Gastroesophageal sphincter (tissue), 4 donors: ENCODE measurements around the gene TNFRSF4. TPM values are rescaled to one million over a fixed set of nuclear protein-coding genes. Genes with fewer than 3 reads are reported as not detected.

ENCODE experiments used
- ATAC-seq: fragments of 150-250 bp; one replicate; pipeline ENCODE4 v1.9.1; 2016; ENCODE audit warnings: mild to moderate bottlenecking, moderate library complexity
- H3K27ac ChIP-seq, 4 donors: fragments of 200-600 bp; sonication (generic) in 3 of 4; 1 replicate in 3 of 4; 2 replicates in 1 of 4; pipeline ENCODE4 v1.5.1; 2016 to 2019
- H3K27me3 ChIP-seq: fragments of 200-600 bp; sonication (generic); one replicate; pipeline ENCODE4 v1.5.1; 2019
- H3K36me3 ChIP-seq, 2 donors: fragments of 200-600 bp; sonication (generic); one replicate each; pipeline ENCODE4 v1.5.1; 2019; ENCODE audit warnings: control low read depth in 1 of 2
- H3K4me1 ChIP-seq, 3 donors: fragments of 200-600 bp; sonication (generic); 1 replicate in 2 of 3; 2 replicates in 1 of 3; pipeline ENCODE4 v1.5.1; 2016 to 2019; ENCODE audit warnings: control low read depth in 2 of 3
- H3K4me3 ChIP-seq, 2 donors: fragments of 200-600 bp; sonication (generic); one replicate each; pipeline ENCODE4 v1.5.1; 2019; ENCODE audit warnings: mild to moderate bottlenecking in 1 of 2, moderate library complexity in 1 of 2
- H3K9me3 ChIP-seq, 3 donors: fragments of 200-600 bp; sonication (generic); one replicate each; pipeline ENCODE4 v1.5.1; 2017 to 2019; ENCODE audit warnings: control low read depth in 2 of 3
- EP300 ChIP-seq: sonication (generic); formaldehyde crosslinking; IDR thresholded peaks from one replicate; pipeline ENCODE4 v1.6.1; 2017; ENCODE audit warnings: antibody characterized with exemption, mild to moderate bottlenecking
- POLR2A ChIP-seq, 2 donors: fragments of 450-650 bp; IDR thresholded peaks; one replicate each; pipeline ENCODE4 v1.6.1; 2017; ENCODE audit warnings: antibody characterized with exemption in 2 of 2, mild to moderate bottlenecking in 2 of 2, moderate library complexity in 1 of 2
- POLR2AphosphoS5 ChIP-seq: sonication (generic); formaldehyde crosslinking; IDR thresholded peaks from one replicate; pipeline ENCODE4 v1.6.1; 2017; ENCODE audit warnings: antibody characterized with exemption
- WGBS, 2 donors: methylation state at CpG; one replicate each; pipeline ENCODE4 v1.1.5; 2018; ENCODE audit warnings: low coverage in 1 of 2; 5-methylcytosine and 5-hydroxymethylcytosine counted together
- total RNA-seq, 4 donors: library from RNA; depleted of rRNA; stranded (reverse); fragments of >200 nt; gene quantifications; one replicate each; pipeline ENCODE4 v1.1.0, GENCODE V29; 2016
- TF ChIP-seq, protein P1 (sequence below), 4 experiments: fragments of 200-600 bp in 2 of 4; fragments of 450-650 bp in 2 of 4; sonication (generic) in 1 of 4; IDR thresholded peaks; one replicate each; pipeline ENCODE4 v1.5.1; 2017 to 2019; ENCODE audit warnings: antibody characterized with exemption in 4 of 4, mild to moderate bottlenecking in 2 of 4, moderate library complexity in 2 of 4

Gene TNFRSF4
- total RNA-seq, 4 donors from 2014 or later = 0.93 to 1.6 (median 1.3) TPM

DNA sequence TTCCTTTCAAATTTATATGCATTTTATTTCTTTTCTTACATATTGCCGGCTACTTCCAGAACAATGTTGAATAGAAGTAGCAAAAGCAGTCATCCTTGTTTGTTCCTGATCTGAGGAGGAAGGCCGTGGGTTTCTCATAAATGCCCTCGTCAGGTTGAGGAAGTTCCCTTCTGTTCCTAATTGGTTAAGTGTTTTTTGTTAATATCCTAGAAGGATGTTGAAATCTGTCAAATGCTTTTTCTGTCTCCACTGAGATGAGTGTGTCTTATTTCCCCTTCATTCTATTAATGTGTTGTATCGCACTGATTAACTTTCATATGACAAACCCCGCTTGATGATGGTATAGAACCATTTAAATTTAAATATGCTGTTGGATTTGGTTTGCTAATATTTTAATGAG, 24.8 kb downstream of the TNFRSF4 start:
- Histone ChIP-seq H3K4me3 (no peak overlapping the region), H3K27me3 (no peaks in the 10 kb centered on the region), H3K36me3 (no peaks in the 10 kb centered on the region), H3K4me1 (no peaks in the 10 kb centered on the region), H3K27ac (no peak overlapping the region), H3K9me3 (peaks cover 0 to 19% (median 0%) of the 10 kb centered on the region in 3 donors)
- no peak for ATAC-seq
- no peak for TF ChIP-seq EP300
- no peak for TF ChIP-seq POLR2AphosphoS5
- TF ChIP-seq, protein P1, sequence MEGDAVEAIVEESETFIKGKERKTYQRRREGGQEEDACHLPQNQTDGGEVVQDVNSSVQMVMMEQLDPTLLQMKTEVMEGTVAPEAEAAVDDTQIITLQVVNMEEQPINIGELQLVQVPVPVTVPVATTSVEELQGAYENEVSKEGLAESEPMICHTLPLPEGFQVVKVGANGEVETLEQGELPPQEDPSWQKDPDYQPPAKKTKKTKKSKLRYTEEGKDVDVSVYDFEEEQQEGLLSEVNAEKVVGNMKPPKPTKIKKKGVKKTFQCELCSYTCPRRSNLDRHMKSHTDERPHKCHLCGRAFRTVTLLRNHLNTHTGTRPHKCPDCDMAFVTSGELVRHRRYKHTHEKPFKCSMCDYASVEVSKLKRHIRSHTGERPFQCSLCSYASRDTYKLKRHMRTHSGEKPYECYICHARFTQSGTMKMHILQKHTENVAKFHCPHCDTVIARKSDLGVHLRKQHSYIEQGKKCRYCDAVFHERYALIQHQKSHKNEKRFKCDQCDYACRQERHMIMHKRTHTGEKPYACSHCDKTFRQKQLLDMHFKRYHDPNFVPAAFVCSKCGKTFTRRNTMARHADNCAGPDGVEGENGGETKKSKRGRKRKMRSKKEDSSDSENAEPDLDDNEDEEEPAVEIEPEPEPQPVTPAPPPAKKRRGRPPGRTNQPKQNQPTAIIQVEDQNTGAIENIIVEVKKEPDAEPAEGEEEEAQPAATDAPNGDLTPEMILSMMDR (IDR thresholded peaks at IDR 0.05) = no peak
- 70% methylated on average over 4 to 5 of the region's 5 CpGs for WGBS, 2 donors

DNA sequence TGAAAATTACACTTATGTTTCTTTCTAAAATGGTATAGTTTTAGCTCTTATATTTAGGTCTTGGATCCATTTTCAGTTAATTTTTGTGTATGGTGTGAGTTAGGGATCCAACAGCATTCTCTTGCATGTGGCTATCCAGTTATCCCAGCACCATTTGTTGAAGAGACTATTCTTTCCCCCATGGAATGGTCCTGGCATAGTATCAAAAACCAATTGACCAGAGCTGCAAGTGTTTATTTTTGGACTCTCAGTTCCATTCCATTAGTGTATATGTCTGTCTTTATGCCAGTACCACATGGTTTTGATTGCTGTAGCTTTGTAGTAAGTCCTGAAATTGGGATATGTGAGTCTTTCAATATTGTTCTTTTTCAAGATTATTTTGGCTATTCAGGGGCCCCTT, 26.0 kb downstream of the TNFRSF4 start:
- Histone ChIP-seq H3K27ac (no peak overlapping the region), H3K27me3 (peaks cover 3% of the 10 kb centered on the region), H3K4me1 (no peaks in the 10 kb centered on the region), H3K4me3 (no peak overlapping the region), H3K9me3 (peaks cover 0 to 15% (median 0%) of the 10 kb centered on the region in 3 donors), H3K36me3 (no peaks in the 10 kb centered on the region)
- no peak for TF ChIP-seq POLR2A (IDR thresholded peaks at IDR 0.05)
- TF ChIP-seq POLR2AphosphoS5 = no peak
- no peak for ATAC-seq

DNA sequence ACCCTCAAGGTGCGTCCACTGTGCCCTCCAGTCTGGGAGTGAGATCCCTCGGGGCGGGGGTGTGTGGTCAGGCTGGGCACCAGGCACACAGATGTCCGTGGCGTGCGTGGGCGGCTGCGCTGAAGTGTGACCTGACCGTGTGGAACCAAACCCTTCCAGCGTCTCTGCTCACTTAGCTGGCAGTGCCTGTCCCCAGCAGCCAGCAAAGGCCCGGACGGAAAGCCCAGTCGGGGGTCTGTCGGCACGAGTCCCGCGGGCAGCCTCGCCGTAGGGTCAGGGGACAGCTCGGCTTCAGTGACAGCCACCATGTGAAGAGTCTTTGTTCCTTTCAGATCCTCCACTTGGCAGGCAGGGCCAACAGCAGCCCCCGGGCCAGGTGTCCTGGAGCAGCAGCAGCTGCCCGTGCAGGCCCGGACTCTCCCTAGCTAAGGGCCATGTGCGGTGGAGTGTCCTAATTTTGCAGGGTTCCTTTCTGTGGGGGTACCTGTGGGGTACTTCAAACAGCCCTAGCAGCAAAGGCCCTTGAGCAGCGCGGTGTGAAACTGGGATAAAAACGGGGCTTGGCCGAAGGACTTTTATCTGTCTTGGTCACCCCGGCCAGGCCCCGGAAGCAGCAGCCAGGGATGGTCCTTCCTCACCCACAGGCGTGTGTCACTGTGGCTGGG, 28.7 kb downstream of the TNFRSF4 start:
- H3K9me3 ChIP-seq = peaks cover 0 to 9% (median 0%) of the 10 kb centered on the region in 3 donors
- peaks cover 30% of the 10 kb centered on the region for H3K27me3 ChIP-seq
- ATAC-seq = no peak
- TF ChIP-seq POLR2A (IDR thresholded peaks at IDR 0.05) (no peak), POLR2AphosphoS5 (no peak), EP300 (no peak)
- TF ChIP-seq, protein P1 (IDR thresholded peaks at IDR 0.05) = no peak
- WGBS, 2 donors = 95 to 100% methylated on average over 1 to 3 of the region's 31 CpGs
- no peak overlapping the region for H3K4me3 ChIP-seq
- no peak overlapping the region for H3K27ac ChIP-seq
- peaks cover 0 to 4% (median 0%) of the 10 kb centered on the region in 3 donors for H3K4me1 ChIP-seq
- no peaks in the 10 kb centered on the region for H3K36me3 ChIP-seq

DNA sequence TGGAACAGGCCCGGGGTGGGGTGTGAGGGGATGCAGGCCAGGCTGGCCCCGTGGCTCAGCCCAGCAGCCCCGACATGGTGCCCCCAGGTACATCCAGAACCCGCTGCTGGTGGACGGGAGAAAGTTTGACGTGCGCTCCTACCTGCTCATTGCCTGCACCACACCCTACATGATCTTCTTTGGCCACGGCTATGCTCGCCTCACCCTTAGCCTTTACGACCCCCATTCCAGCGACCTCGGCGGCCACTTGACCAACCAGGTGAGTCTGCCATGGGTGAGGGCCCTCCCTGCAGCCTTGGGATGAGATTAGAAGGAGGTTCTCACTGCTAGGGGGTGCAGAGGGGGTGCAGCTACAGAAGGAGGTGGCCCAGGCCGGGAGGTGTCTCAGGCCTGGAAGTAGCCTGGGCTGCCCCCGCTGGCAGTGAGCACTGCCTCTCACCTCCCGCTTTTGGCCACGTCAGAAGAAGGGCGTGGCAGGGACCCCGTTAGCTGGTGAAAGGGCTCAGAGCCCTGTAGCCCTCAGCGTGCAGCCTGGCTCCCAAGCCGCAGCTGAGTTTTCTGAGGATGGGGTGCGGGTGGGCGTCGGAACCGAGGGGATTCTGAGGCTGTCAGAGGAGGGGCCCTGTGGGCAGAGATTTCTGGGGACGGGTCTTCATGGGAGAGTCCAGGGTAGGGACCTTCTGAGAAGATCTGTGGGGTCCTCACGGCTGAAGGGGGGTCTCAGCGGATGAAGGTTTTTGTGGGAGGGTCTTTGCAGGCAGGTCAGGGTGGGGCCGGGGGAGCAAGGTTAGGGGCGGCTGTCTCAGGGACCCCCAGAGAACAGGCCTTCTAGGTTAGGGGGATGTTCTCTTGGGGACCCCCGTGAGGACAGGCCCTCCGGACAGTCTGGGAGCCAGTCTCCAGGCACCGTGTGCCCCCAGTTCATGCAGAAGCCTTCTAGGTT, 29.8 kb downstream of the TNFRSF4 start:
- 55 to 100% methylated on average over 1 to 4 of the region's 33 CpGs for WGBS, 2 donors
- TF ChIP-seq EP300 (no peak), POLR2AphosphoS5 (no peak), POLR2A (IDR thresholded peaks at IDR 0.05) (no peak)
- TF ChIP-seq, protein P1 (IDR thresholded peaks at IDR 0.05) = no peak
- no peaks in the 10 kb centered on the region for H3K36me3 ChIP-seq
- H3K27me3 ChIP-seq = peaks cover 42% of the 10 kb centered on the region
- H3K9me3 ChIP-seq = peaks cover 0 to 9% (median 0%) of the 10 kb centered on the region in 3 donors
- no peak for ATAC-seq
- no peak overlapping the region for H3K27ac ChIP-seq
- peaks cover 0 to 4% (median 0%) of the 10 kb centered on the region in 3 donors for H3K4me1 ChIP-seq
- no peak overlapping the region for H3K4me3 ChIP-seq

DNA sequence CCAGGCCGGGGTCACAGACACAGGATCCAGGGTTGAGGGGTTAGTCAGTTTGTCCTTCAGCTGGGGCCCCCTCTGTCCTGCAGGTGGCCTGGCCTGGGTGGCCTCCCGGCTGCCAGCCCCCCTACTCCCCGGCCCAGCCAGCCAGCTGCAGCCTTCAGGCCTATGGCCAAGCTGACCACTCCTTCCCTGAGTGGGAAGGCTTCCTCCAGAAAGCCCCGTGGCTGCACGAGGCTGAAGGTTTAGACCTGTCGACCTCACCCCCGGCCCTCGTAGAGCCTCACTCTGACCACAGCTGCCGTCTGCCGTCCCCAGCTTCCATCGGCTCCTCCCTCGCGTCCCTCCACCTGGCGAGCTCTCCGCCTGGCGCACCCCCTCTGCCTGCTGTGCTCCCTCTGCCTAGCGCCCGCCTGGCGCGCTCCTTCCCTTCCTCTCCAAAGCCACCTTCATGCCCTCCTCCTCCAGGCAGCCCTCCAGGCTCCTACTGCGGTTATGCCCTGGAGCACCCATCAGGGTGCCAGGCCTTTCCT, 30.7 kb downstream of the TNFRSF4 start:
- peaks cover 50% of the 10 kb centered on the region for H3K27me3 ChIP-seq
- no peak for ATAC-seq
- TF ChIP-seq POLR2AphosphoS5 = no peak
- TF ChIP-seq EP300 = no peak
- TF ChIP-seq, protein P1 (IDR thresholded peaks at IDR 0.05) = no peak
- TF ChIP-seq POLR2A (IDR thresholded peaks at IDR 0.05) = no peak
- H3K4me1 ChIP-seq = peaks cover 0 to 4% (median 0%) of the 10 kb centered on the region in 3 donors
- 55% methylated on average over 11 of the region's 21 CpGs; no CpG with 5 or more reads in 1 of the 2 donors for WGBS, 2 donors
- H3K4me3 ChIP-seq = no peak overlapping the region
- no peak overlapping the region for H3K27ac ChIP-seq
- no peaks in the 10 kb centered on the region for H3K36me3 ChIP-seq
- H3K9me3 ChIP-seq = peaks cover 0 to 8% (median 0%) of the 10 kb centered on the region in 3 donors
